ENCODE measurements around the gene HKDC1.
"Not testable (repeated sequence)": the region's sequence is repeated elsewhere in the genome, so short reads cannot be mapped to it uniquely, and the experiment has no call there.

The HKDC1 gene

GRCh38 chr10:69242852-69243212, 22.7 kb downstream of the HKDC1 start:
- Histone ChIP-seq H3K9ac (ENCODE audit: low read length in 2 of 2) (no peak overlapping the region), H3K27me3 (ENCODE audit: control insufficient read depth in 1 of 2, insufficient read depth in 2 of 2, low read length in 2 of 2) (no peaks in the 10 kb centered on the region), H3K36me3 (ENCODE audit: control insufficient read depth in 2 of 2, insufficient read depth in 2 of 2, low read length in 2 of 2) (no peaks in the 10 kb centered on the region), H3K27ac (ENCODE audit: low read length) (no peak overlapping the region), H3K9me3 (ENCODE audit: control insufficient read depth in 2 of 2, low read length in 2 of 2) (no peaks in the 10 kb centered on the region), H3K4me1 (ENCODE audit: control insufficient read depth, insufficient read depth, low read length) (no peaks in the 10 kb centered on the region), H3K4me3 (ENCODE audit: low read length in 2 of 2) (no peak overlapping the region)

- H3K9me3 ChIP-seq (ENCODE audit: control insufficient read depth in 2 of 2, low read length in 2 of 2), result no peaks in the 10 kb centered on the region
- no peak overlapping the region for H3K4me3 ChIP-seq (ENCODE audit: low read length in 2 of 2)
- no peaks in the 10 kb centered on the region for H3K36me3 ChIP-seq (ENCODE audit: control insufficient read depth in 2 of 2, insufficient read depth in 2 of 2, low read length in 2 of 2)
- H3K27me3 ChIP-seq (ENCODE audit: control insufficient read depth in 1 of 2, insufficient read depth in 2 of 2, low read length in 2 of 2), result no peaks in the 10 kb centered on the region
- no peak overlapping the region for H3K27ac ChIP-seq (ENCODE audit: low read length)
- H3K9ac ChIP-seq (ENCODE audit: low read length in 2 of 2), result no peak overlapping the region
- no peaks in the 10 kb centered on the region for H3K4me1 ChIP-seq (ENCODE audit: control insufficient read depth, insufficient read depth, low read length)
Measured at GRCh38 chr10:69243817-69244216, 23.7 kb downstream of the HKDC1 start.

- Histone ChIP-seq H3K27ac (ENCODE audit: low read length) (no peak overlapping the region), H3K9ac (ENCODE audit: low read length in 2 of 2) (no peak overlapping the region), H3K4me1 (ENCODE audit: control insufficient read depth, insufficient read depth, low read length) (no peaks in the 10 kb centered on the region), H3K27me3 (ENCODE audit: control insufficient read depth in 1 of 2, insufficient read depth in 2 of 2, low read length in 2 of 2) (no peaks in the 10 kb centered on the region), H3K9me3 (ENCODE audit: control insufficient read depth in 2 of 2, low read length in 2 of 2) (no peaks in the 10 kb centered on the region), H3K36me3 (ENCODE audit: control insufficient read depth in 2 of 2, insufficient read depth in 2 of 2, low read length in 2 of 2) (no peaks in the 10 kb centered on the region), H3K4me3 (ENCODE audit: low read length in 2 of 2) (no peak overlapping the region)
Measured at GRCh38 chr10:69246036-69246435, 25.9 kb downstream of the HKDC1 start.

- no peaks in the 10 kb centered on the region for H3K4me1 ChIP-seq (ENCODE audit: control insufficient read depth, insufficient read depth, low read length)
- no peak overlapping the region for H3K27ac ChIP-seq (ENCODE audit: low read length)
- H3K9ac ChIP-seq (ENCODE audit: low read length in 2 of 2), result no peak overlapping the region
- no peaks in the 10 kb centered on the region for H3K27me3 ChIP-seq (ENCODE audit: control insufficient read depth in 1 of 2, insufficient read depth in 2 of 2, low read length in 2 of 2)
- no peak overlapping the region for H3K4me3 ChIP-seq (ENCODE audit: low read length in 2 of 2)
- no peaks in the 10 kb centered on the region for H3K36me3 ChIP-seq (ENCODE audit: control insufficient read depth in 2 of 2, insufficient read depth in 2 of 2, low read length in 2 of 2)
- no peaks in the 10 kb centered on the region for H3K9me3 ChIP-seq (ENCODE audit: control insufficient read depth in 2 of 2, low read length in 2 of 2)
Measured at GRCh38 chr10:69246581-69247312, 26.6 kb downstream of the HKDC1 start.

- H3K27ac ChIP-seq (ENCODE audit: low read length), result no peak overlapping the region
- H3K9me3 ChIP-seq (ENCODE audit: control insufficient read depth in 2 of 2, low read length in 2 of 2), result no peaks in the 10 kb centered on the region
- no peaks in the 10 kb centered on the region for H3K27me3 ChIP-seq (ENCODE audit: control insufficient read depth in 1 of 2, insufficient read depth in 2 of 2, low read length in 2 of 2)
- no peaks in the 10 kb centered on the region for H3K36me3 ChIP-seq (ENCODE audit: control insufficient read depth in 2 of 2, insufficient read depth in 2 of 2, low read length in 2 of 2)
- H3K4me3 ChIP-seq (ENCODE audit: low read length in 2 of 2), result no peak overlapping the region
- no peaks in the 10 kb centered on the region for H3K4me1 ChIP-seq (ENCODE audit: control insufficient read depth, insufficient read depth, low read length)
- no peak overlapping the region for H3K9ac ChIP-seq (ENCODE audit: low read length in 2 of 2)
Measured at GRCh38 chr10:69247313-69247710, 27.2 kb downstream of the HKDC1 start.

- Histone ChIP-seq H3K27ac (ENCODE audit: low read length) (no peak overlapping the region), H3K9me3 (ENCODE audit: control insufficient read depth in 2 of 2, low read length in 2 of 2) (no peaks in the 10 kb centered on the region), H3K4me1 (ENCODE audit: control insufficient read depth, insufficient read depth, low read length) (no peaks in the 10 kb centered on the region), H3K9ac (ENCODE audit: low read length in 2 of 2) (no peak overlapping the region), H3K4me3 (ENCODE audit: low read length in 2 of 2) (no peak overlapping the region), H3K36me3 (ENCODE audit: control insufficient read depth in 2 of 2, insufficient read depth in 2 of 2, low read length in 2 of 2) (no peaks in the 10 kb centered on the region), H3K27me3 (ENCODE audit: control insufficient read depth in 1 of 2, insufficient read depth in 2 of 2, low read length in 2 of 2) (no peaks in the 10 kb centered on the region)
Measured at GRCh38 chr10:69248117-69248730, 28.1 kb downstream of the HKDC1 start.

- H3K36me3 ChIP-seq (ENCODE audit: control insufficient read depth in 2 of 2, insufficient read depth in 2 of 2, low read length in 2 of 2), result no peaks in the 10 kb centered on the region
- H3K9ac ChIP-seq (ENCODE audit: low read length in 2 of 2), result no peak overlapping the region
- H3K4me1 ChIP-seq (ENCODE audit: control insufficient read depth, insufficient read depth, low read length), result no peaks in the 10 kb centered on the region
- no peak overlapping the region for H3K27ac ChIP-seq (ENCODE audit: low read length)
- no peaks in the 10 kb centered on the region for H3K9me3 ChIP-seq (ENCODE audit: control insufficient read depth in 2 of 2, low read length in 2 of 2)
- no peaks in the 10 kb centered on the region for H3K27me3 ChIP-seq (ENCODE audit: control insufficient read depth in 1 of 2, insufficient read depth in 2 of 2, low read length in 2 of 2)
- no peak overlapping the region for H3K4me3 ChIP-seq (ENCODE audit: low read length in 2 of 2)
Measured at GRCh38 chr10:69250041-69250440, 29.9 kb downstream of the HKDC1 start.

GRCh38 chr10:69251417-69251816, 31.3 kb downstream of the HKDC1 start:
- not testable (repeated sequence) for H3K9ac ChIP-seq (ENCODE audit: low read length in 2 of 2); H3K27ac ChIP-seq (ENCODE audit: low read length); H3K36me3 ChIP-seq (ENCODE audit: control insufficient read depth in 2 of 2, insufficient read depth in 2 of 2, low read length in 2 of 2); H3K27me3 ChIP-seq (ENCODE audit: control insufficient read depth in 1 of 2, insufficient read depth in 2 of 2, low read length in 2 of 2); H3K4me3 ChIP-seq (ENCODE audit: low read length in 2 of 2); H3K4me1 ChIP-seq (ENCODE audit: control insufficient read depth, insufficient read depth, low read length); H3K9me3 ChIP-seq (ENCODE audit: control insufficient read depth in 2 of 2, low read length in 2 of 2)

- Histone ChIP-seq H3K4me1 (ENCODE audit: control insufficient read depth, insufficient read depth, low read length) (no peaks in the 10 kb centered on the region), H3K36me3 (ENCODE audit: control insufficient read depth in 2 of 2, insufficient read depth in 2 of 2, low read length in 2 of 2) (no peaks in the 10 kb centered on the region), H3K9me3 (ENCODE audit: control insufficient read depth in 2 of 2, low read length in 2 of 2) (no peaks in the 10 kb centered on the region), H3K27ac (ENCODE audit: low read length) (no peak overlapping the region), H3K4me3 (ENCODE audit: low read length in 2 of 2) (no peak overlapping the region), H3K9ac (ENCODE audit: low read length in 2 of 2) (no peak overlapping the region), H3K27me3 (ENCODE audit: control insufficient read depth in 1 of 2, insufficient read depth in 2 of 2, low read length in 2 of 2) (no peaks in the 10 kb centered on the region)
Measured at GRCh38 chr10:69253171-69253570, 33.0 kb downstream of the HKDC1 start.

- Histone ChIP-seq H3K27ac (ENCODE audit: low read length) (no peak overlapping the region), H3K4me3 (ENCODE audit: low read length in 2 of 2) (no peak overlapping the region), H3K36me3 (ENCODE audit: control insufficient read depth in 2 of 2, insufficient read depth in 2 of 2, low read length in 2 of 2) (no peaks in the 10 kb centered on the region), H3K9me3 (ENCODE audit: control insufficient read depth in 2 of 2, low read length in 2 of 2) (no peaks in the 10 kb centered on the region), H3K27me3 (ENCODE audit: control insufficient read depth in 1 of 2, insufficient read depth in 2 of 2, low read length in 2 of 2) (no peaks in the 10 kb centered on the region), H3K4me1 (ENCODE audit: control insufficient read depth, insufficient read depth, low read length) (no peaks in the 10 kb centered on the region), H3K9ac (ENCODE audit: low read length in 2 of 2) (no peak overlapping the region)
Measured at GRCh38 chr10:69254877-69255276, 34.7 kb downstream of the HKDC1 start.

- Histone ChIP-seq H3K4me3 (ENCODE audit: low read length in 2 of 2) (no peak overlapping the region), H3K27me3 (ENCODE audit: control insufficient read depth in 1 of 2, insufficient read depth in 2 of 2, low read length in 2 of 2) (no peaks in the 10 kb centered on the region), H3K4me1 (ENCODE audit: control insufficient read depth, insufficient read depth, low read length) (peaks cover 3% of the 10 kb centered on the region), H3K36me3 (ENCODE audit: control insufficient read depth in 2 of 2, insufficient read depth in 2 of 2, low read length in 2 of 2) (no peaks in the 10 kb centered on the region), H3K27ac (ENCODE audit: low read length) (no peak overlapping the region), H3K9me3 (ENCODE audit: control insufficient read depth in 2 of 2, low read length in 2 of 2) (no peaks in the 10 kb centered on the region), H3K9ac (ENCODE audit: low read length in 2 of 2) (no peak overlapping the region)
Measured at GRCh38 chr10:69259547-69260243, 39.6 kb downstream of the HKDC1 start.

Measured in stomach smooth muscle (tissue), 2 donors.